ENCODE data around the gene FGF4.

FGF4 gene

DNA sequence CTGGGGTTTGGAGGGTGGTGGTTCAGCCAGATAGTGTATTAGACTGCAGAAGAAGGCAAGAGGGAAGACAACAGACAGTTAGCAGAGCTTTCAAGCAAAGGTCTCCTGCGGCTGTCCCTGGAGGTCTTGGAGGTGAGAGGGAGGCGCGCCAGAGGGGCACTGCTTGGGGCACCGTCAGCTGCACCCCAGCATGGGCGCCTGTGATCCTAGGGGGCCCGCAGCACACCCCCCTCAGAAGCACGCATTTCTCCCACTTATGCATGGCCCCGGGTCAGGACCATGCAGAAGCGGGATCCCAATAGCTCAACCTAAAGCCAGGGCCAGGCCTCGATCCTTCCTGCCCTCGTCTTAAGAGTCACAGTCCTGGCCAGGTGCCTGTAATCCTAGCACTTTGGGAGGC lies 26.5 kb downstream of the FGF4 start:
- H3K9me3 ChIP-seq (ENCODE audit: low read depth, low read length), result no peaks in the 10 kb centered on the region
- no peaks in the 10 kb centered on the region for H3K36me3 ChIP-seq (ENCODE audit: insufficient read depth, low read length)
- TF ChIP-seq EZH2 (IDR thresholded peaks at IDR 0.05) (no peak), POLR2AphosphoS5 (IDR thresholded peaks at IDR 0.05; ENCODE audit: borderline replicate concordance, low read depth, low read length) (no peak), FOXP2 (optimal IDR thresholded peaks at IDR 0.05; ENCODE audit: control extremely low read depth, extremely low read length, insufficient read depth) (no peak)
- H3K27ac ChIP-seq, result no peak overlapping the region
- no peak overlapping the region for H3K9ac ChIP-seq (ENCODE audit: insufficient read length)
- no peak overlapping the region for H3K4me3 ChIP-seq
- no peak for DNase-seq (ENCODE audit: low read depth, low spot score)

DNA sequence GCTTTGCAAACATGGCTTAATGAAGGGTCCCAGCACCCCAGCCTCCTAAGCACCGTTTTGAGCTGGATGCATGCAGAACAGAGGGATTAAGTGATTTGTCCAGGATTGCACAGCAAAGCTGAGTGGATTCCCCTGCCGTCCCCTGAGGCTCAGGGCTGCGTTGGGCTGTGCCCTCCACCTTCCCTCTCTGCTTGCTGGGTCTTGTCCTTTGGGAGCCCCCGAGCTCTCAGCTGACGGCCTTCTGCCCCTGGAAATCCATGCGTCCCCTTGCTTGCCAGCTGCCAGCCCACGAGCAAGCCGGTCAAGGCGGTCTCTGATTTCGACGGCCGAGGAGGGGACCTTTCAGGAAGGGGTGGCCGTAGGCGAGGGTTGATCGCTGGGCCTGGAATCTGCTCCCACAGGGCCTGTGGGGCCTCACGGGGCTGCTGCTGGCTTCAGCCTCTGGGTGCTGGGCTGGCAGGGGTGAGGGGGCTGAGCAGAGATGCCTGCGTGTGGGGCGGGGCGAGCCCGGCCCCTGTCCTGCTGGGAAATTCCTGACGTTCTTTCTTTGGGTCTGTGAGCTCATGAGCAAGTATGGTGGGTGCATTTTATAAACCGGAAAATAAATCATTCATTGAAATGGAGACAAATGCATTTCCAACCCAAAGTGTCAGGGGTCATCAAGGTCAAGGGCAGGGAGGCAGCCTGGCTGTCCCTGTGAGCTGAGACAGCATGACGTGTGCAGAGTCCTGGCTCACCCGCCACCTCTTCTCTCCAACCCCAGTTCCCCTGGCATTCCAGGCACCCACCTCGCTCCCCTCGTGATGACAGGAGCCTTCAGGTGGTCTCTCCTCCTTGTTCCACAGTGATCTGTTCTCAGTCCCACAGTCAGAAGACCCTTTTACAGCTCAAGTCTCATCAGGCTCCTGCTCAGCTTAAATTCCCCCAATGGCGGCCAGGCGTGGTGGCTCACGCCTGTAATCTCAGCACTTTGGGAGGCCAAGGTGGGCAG lies 28.1 kb downstream of the FGF4 start:
- Histone ChIP-seq H3K9me3 (ENCODE audit: low read depth, low read length) (no peaks in the 10 kb centered on the region), H3K27ac (no peak overlapping the region), H3K36me3 (ENCODE audit: insufficient read depth, low read length) (no peaks in the 10 kb centered on the region), H3K4me3 (no peak overlapping the region), H3K9ac (ENCODE audit: insufficient read length) (no peak overlapping the region)
- DNase-seq (ENCODE audit: low read depth, low spot score), result no peak
- TF ChIP-seq POLR2AphosphoS5 (IDR thresholded peaks at IDR 0.05; ENCODE audit: borderline replicate concordance, low read depth, low read length) (no peak), FOXP2 (optimal IDR thresholded peaks at IDR 0.05; ENCODE audit: control extremely low read depth, extremely low read length, insufficient read depth) (no peak), EZH2 (IDR thresholded peaks at IDR 0.05) (no peak)

DNA sequence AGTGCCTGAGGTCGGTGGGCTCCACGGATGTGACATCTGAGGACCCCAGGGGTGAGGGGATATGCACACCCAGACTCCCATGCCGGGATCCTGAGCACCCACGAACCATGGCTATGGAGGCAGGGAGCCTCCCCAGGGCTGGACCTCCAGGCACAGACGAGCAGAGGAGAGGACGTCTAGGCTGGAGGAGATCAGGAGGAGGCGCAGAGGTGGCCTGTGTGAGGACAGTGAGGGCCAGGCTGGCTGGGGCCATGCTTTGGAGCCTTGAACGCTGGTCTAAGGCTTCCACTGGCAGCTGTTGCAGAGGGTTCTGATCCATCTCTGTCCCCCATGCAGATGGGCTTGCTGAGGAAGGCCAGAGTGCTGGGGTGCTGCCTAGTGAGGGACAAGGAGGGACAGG lies 29.0 kb downstream of the FGF4 start:
- no peak overlapping the region for H3K9ac ChIP-seq (ENCODE audit: insufficient read length)
- H3K36me3 ChIP-seq (ENCODE audit: insufficient read depth, low read length), result no peaks in the 10 kb centered on the region
- no peak for DNase-seq (ENCODE audit: low read depth, low spot score)
- no peaks in the 10 kb centered on the region for H3K9me3 ChIP-seq (ENCODE audit: low read depth, low read length)
- no peak overlapping the region for H3K4me3 ChIP-seq
- TF ChIP-seq POLR2AphosphoS5 (IDR thresholded peaks at IDR 0.05; ENCODE audit: borderline replicate concordance, low read depth, low read length) (no peak), FOXP2 (optimal IDR thresholded peaks at IDR 0.05; ENCODE audit: control extremely low read depth, extremely low read length, insufficient read depth) (no peak), EZH2 (IDR thresholded peaks at IDR 0.05) (no peak)
- H3K27ac ChIP-seq, result no peak overlapping the region

DNA sequence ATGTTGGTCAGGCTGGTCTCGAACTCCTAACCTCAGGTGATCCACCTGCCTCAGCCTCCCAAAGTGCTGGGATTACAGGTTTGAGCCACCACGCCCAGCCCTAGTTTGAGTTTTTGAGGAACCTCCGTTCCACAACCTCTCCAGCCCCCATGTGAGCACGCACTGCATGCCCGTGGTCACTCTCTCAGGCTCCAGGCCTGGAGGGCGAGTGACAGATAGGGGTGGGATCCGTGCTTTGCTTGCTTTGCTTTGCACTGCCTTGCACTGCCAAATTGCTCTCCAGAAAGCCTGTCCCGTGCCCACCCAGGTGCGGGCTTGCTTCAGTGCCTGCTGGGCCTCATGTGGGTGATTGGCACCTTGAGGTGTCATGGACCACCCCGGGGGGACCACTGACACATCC lies 29.9 kb downstream of the FGF4 start:
- H3K9me3 ChIP-seq (ENCODE audit: low read depth, low read length), result no peaks in the 10 kb centered on the region
- DNase-seq (ENCODE audit: low read depth, low spot score), result no peak
- H3K27ac ChIP-seq, result no peak overlapping the region
- no peak overlapping the region for H3K4me3 ChIP-seq
- no peaks in the 10 kb centered on the region for H3K36me3 ChIP-seq (ENCODE audit: insufficient read depth, low read length)
- no peak overlapping the region for H3K9ac ChIP-seq (ENCODE audit: insufficient read length)
- TF ChIP-seq EZH2 (IDR thresholded peaks at IDR 0.05) (no peak), FOXP2 (optimal IDR thresholded peaks at IDR 0.05; ENCODE audit: control extremely low read depth, extremely low read length, insufficient read depth) (no peak), POLR2AphosphoS5 (IDR thresholded peaks at IDR 0.05; ENCODE audit: borderline replicate concordance, low read depth, low read length) (no peak)

DNA sequence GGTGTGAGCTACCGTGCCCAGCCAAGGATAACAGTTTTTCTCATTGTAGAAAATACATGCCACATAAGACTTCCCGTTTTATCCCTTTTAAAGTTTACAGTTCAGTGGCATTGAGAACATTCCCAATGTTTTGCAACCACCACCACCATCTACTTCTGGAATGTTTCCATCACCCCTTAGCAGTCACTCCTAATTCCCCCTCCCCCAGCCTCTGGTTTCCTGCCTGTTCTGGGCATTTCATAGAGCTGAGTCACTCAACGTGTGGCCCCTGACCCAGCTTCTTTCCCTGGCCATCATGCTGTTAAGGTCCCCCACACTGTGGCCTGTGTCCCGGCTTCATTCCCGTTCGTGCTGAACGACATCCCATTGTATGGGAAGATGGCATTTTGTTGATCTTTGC lies 30.7 kb downstream of the FGF4 start:
- no peak overlapping the region for H3K27ac ChIP-seq

DNA sequence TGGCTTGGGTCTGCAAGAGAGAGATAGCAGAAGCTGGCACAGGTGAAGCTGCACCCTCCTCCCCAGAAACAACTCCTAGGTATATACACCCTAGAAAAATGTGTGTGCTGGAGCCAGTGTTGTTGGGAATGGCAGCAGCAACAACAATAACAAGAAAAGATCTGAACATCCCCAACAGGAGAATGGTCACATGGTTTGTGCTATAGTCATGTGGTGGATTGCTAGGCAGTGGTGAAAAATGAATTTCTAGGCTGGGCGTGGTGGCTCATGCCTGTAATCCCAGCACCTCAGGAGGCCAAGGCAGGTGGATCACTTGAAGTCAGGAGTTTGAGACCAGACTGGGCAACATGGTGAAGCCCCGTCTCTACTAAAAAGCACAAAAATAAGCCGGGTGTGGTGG lies 40.3 kb downstream of the FGF4 start:
- Histone ChIP-seq H3K4me3 (no peak overlapping the region), H3K9me3 (ENCODE audit: low read depth, low read length) (no peaks in the 10 kb centered on the region), H3K27ac (no peak overlapping the region), H3K36me3 (ENCODE audit: insufficient read depth, low read length) (no peaks in the 10 kb centered on the region), H3K9ac (ENCODE audit: insufficient read length) (no peak overlapping the region)
- no peak for TF ChIP-seq POLR2AphosphoS5 (IDR thresholded peaks at IDR 0.05; ENCODE audit: borderline replicate concordance, low read depth, low read length)
- DNase-seq (ENCODE audit: low read depth, low spot score), result no peak

More for the DNA sequence above, 30.7 kb downstream of the FGF4 start:
- H3K4me3 ChIP-seq, result no peak overlapping the region
- no peak for DNase-seq (ENCODE audit: low read depth, low spot score)
- H3K9me3 ChIP-seq (ENCODE audit: low read depth, low read length), result no peaks in the 10 kb centered on the region
- H3K9ac ChIP-seq (ENCODE audit: insufficient read length), result no peak overlapping the region
- no peaks in the 10 kb centered on the region for H3K36me3 ChIP-seq (ENCODE audit: insufficient read depth, low read length)
- TF ChIP-seq POLR2AphosphoS5 (IDR thresholded peaks at IDR 0.05; ENCODE audit: borderline replicate concordance, low read depth, low read length), result no peak
- no peak for TF ChIP-seq EZH2 (IDR thresholded peaks at IDR 0.05)
- TF ChIP-seq FOXP2 (optimal IDR thresholded peaks at IDR 0.05; ENCODE audit: control extremely low read depth, extremely low read length, insufficient read depth), result no peak

DNA sequence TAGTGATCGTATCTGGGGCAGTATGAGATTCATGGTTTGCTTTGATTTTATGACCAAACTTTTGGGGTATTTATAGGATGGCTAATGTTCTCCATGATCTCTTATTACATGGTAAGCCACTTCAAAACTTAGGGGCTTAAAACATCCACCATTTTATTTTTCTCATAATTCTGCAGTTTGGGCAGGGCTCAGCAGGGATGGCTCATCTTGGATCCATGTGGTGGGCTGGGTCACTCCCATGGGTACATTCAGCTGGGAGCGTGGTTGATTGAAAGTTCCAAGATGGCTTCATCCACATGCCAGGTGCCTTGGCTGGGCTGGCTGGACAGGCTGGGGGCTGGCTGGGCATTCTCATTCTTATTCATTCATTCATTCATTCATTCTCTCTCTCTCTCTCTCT lies 40.8 kb downstream of the FGF4 start:
- no peak overlapping the region for H3K27ac ChIP-seq
- TF ChIP-seq EZH2 (IDR thresholded peaks at IDR 0.05) (no peak), POLR2AphosphoS5 (IDR thresholded peaks at IDR 0.05; ENCODE audit: borderline replicate concordance, low read depth, low read length) (no peak)
- no peak for DNase-seq (ENCODE audit: low read depth, low spot score)
- H3K36me3 ChIP-seq (ENCODE audit: insufficient read depth, low read length), result no peaks in the 10 kb centered on the region
- no peak overlapping the region for H3K9ac ChIP-seq (ENCODE audit: insufficient read length)
- H3K4me3 ChIP-seq, result no peak overlapping the region
- no peaks in the 10 kb centered on the region for H3K9me3 ChIP-seq (ENCODE audit: low read depth, low read length)

DNA sequence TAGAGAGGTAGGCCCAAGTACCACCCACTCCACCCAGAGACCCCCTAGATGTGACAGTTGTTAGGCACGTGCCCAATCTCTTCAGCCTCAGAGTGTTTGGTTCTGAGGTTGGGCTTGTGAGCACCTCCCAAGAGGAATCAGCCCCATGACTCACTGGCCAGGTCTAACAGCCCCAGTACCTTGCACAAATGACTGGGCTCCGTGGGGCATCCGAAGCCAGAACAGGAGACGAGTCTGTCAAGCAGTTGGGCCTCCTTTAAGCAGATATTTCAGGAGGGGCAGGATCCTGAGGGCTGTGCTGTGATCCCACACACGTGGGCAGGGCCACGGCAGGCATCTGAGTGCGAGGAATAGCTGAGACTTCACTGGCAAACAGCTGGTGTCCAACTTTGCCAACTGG lies 42.2 kb downstream of the FGF4 start:
- no peak for DNase-seq (ENCODE audit: low read depth, low spot score)
- Histone ChIP-seq H3K27ac (no peak overlapping the region), H3K36me3 (ENCODE audit: insufficient read depth, low read length) (no peaks in the 10 kb centered on the region), H3K4me3 (no peak overlapping the region), H3K9me3 (ENCODE audit: low read depth, low read length) (no peaks in the 10 kb centered on the region), H3K9ac (ENCODE audit: insufficient read length) (no peak overlapping the region)
- TF ChIP-seq POLR2AphosphoS5 (IDR thresholded peaks at IDR 0.05; ENCODE audit: borderline replicate concordance, low read depth, low read length) (no peak), FOXP2 (optimal IDR thresholded peaks at IDR 0.05; ENCODE audit: control extremely low read depth, extremely low read length, insufficient read depth) (no peak), EZH2 (IDR thresholded peaks at IDR 0.05) (no peak)

DNA sequence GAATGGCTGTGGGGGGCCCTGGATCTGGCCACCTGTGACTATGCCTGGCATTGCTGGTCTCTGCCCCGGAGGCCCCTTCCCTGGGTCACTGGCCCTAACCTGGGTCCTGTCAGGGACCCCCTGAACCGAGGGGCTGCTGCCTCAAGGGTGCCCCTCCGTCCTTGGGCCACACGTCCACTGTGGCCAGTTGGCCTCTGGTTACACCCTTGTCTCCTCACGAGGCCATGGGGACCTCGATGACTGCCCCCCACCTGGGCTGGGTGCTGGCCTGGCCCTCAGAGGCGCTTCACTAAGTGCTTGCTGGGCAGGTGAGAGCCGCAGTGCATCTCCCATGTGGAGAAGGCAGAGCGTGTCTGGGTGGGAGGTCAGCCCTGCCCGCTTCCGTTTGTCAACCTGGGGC lies 44.0 kb downstream of the FGF4 start:
- TF ChIP-seq FOXP2 (optimal IDR thresholded peaks at IDR 0.05; ENCODE audit: control extremely low read depth, extremely low read length, insufficient read depth) (no peak), POLR2AphosphoS5 (IDR thresholded peaks at IDR 0.05; ENCODE audit: borderline replicate concordance, low read depth, low read length) (no peak), EZH2 (IDR thresholded peaks at IDR 0.05) (no peak)
- no peaks in the 10 kb centered on the region for H3K9me3 ChIP-seq (ENCODE audit: low read depth, low read length)
- H3K27ac ChIP-seq, result no peak overlapping the region
- no peak overlapping the region for H3K4me3 ChIP-seq
- no peak overlapping the region for H3K9ac ChIP-seq (ENCODE audit: insufficient read length)
- no peak for DNase-seq (ENCODE audit: low read depth, low spot score)
- no peaks in the 10 kb centered on the region for H3K36me3 ChIP-seq (ENCODE audit: insufficient read depth, low read length)
